Testis (tissue), 3 donors: ENCODE measurements around the gene SLCO1A2. TPM values are rescaled to one million over a fixed set of nuclear protein-coding genes. Genes with fewer than 3 reads are reported as not detected.

Source experiments
- DNase-seq: peaks from one replicate; pipeline ENCODE4 v3.0.0-alpha.2; 2019
- H3K27ac ChIP-seq, 2 donors: fragments of 200-600 bp; sonication (generic); one replicate each; pipeline ENCODE4 v1.5.1; 2019
- H3K27me3 ChIP-seq: fragments of 200-600 bp; sonication (generic); one replicate; pipeline ENCODE4 v1.5.1; 2019
- H3K36me3 ChIP-seq: fragments of 200-600 bp; sonication (generic); one replicate; pipeline ENCODE4 v1.5.1; 2017; ENCODE audit warnings: low read depth; ENCODE audit errors: missing control alignments
- H3K4me1 ChIP-seq: fragments of 200-600 bp; sonication (generic); one replicate; pipeline ENCODE4 v1.5.1; 2019
- H3K4me3 ChIP-seq, 2 donors: fragments of 200-600 bp; sonication (generic); one replicate each; pipeline ENCODE4 v1.5.1; 2017 to 2019
- H3K9me3 ChIP-seq: fragments of 200-600 bp; sonication (generic); one replicate; pipeline ENCODE4 v1.5.1; 2017
- POLR2A ChIP-seq: fragments of 450-650 bp; IDR thresholded peaks from one replicate; pipeline ENCODE4 v1.6.1; 2017; ENCODE audit warnings: antibody characterized with exemption, mild to moderate bottlenecking, moderate library complexity
- WGBS, 2 donors: methylation state at CpG; one replicate each; pipeline ENCODE4 v1.1.5; 2018; 5-methylcytosine and 5-hydroxymethylcytosine counted together
- intact Hi-C: fragments of 100-400 bp; cut with DNase I; formaldehyde crosslinking; loops from one replicate; pipeline ENCODE4 v1.15.1; 2023; ENCODE audit warnings: low total_unique reads
- polyA plus RNA-seq: library from polyadenylated mRNA; stranded (reverse); fragments of 350-450 nt; fragmentation: Illumina TruSeq; extraction: RNeasy Lipid Tissue Mini Kit (QIAGEN cat#74804); gene quantifications from one replicate; pipeline ENCODE4 v1.2.3, GENCODE V29; 2014; ENCODE audit warnings: low read depth, low replicate concordance; ENCODE audit not compliant: insufficient read depth
- total RNA-seq, 2 donors: library from RNA; depleted of rRNA; stranded (reverse); fragments of >200 nt; gene quantifications; one replicate each; pipeline ENCODE4 v1.2.3, GENCODE V29; 2016
- TF ChIP-seq, protein P1 (sequence below), 3 experiments: fragments of 450-650 bp in 2 of 3; fragments of 200-600 bp in 1 of 3; sonication (generic) in 1 of 3; IDR thresholded peaks; one replicate each; pipeline ENCODE4 v1.5.1; 2016 to 2019; ENCODE audit warnings: antibody characterized with exemption in 3 of 3, mild to moderate bottlenecking in 2 of 3, moderate library complexity in 1 of 3

SLCO1A2 gene
- total and polyA plus RNA-seq, 3 donors from 2014 or later: 0.87 to 2.7 (median 2.7) TPM

GRCh38 chr12:21340403-21340802, 5.7 kb upstream of the SLCO1A2 start:
- H3K36me3 ChIP-seq: no peaks in the 10 kb centered on the region
- intact Hi-C loops: no loop called here
- no peak for TF ChIP-seq POLR2A
- TF ChIP-seq, protein P1, sequence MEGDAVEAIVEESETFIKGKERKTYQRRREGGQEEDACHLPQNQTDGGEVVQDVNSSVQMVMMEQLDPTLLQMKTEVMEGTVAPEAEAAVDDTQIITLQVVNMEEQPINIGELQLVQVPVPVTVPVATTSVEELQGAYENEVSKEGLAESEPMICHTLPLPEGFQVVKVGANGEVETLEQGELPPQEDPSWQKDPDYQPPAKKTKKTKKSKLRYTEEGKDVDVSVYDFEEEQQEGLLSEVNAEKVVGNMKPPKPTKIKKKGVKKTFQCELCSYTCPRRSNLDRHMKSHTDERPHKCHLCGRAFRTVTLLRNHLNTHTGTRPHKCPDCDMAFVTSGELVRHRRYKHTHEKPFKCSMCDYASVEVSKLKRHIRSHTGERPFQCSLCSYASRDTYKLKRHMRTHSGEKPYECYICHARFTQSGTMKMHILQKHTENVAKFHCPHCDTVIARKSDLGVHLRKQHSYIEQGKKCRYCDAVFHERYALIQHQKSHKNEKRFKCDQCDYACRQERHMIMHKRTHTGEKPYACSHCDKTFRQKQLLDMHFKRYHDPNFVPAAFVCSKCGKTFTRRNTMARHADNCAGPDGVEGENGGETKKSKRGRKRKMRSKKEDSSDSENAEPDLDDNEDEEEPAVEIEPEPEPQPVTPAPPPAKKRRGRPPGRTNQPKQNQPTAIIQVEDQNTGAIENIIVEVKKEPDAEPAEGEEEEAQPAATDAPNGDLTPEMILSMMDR (IDR thresholded peaks at IDR 0.05): no peak
- WGBS, 2 donors: 84 to 89% methylated on average over 6 of the region's 6 CpGs
- H3K27ac ChIP-seq: no peak overlapping the region
- no peak for DNase-seq
- no peaks in the 10 kb centered on the region for H3K4me1 ChIP-seq
- no peaks in the 10 kb centered on the region for H3K27me3 ChIP-seq
- no peaks in the 10 kb centered on the region for H3K9me3 ChIP-seq
- no peak overlapping the region for H3K4me3 ChIP-seq

- Histone ChIP-seq H3K27ac (no peak overlapping the region), H3K4me3 (no peak overlapping the region), H3K27me3 (no peaks in the 10 kb centered on the region), H3K36me3 (no peaks in the 10 kb centered on the region), H3K4me1 (no peaks in the 10 kb centered on the region), H3K9me3 (no peaks in the 10 kb centered on the region)
- intact Hi-C loops: no loop called here
- no peak for DNase-seq
- 80 to 86% methylated on average over 1 of the region's 1 CpG for WGBS, 2 donors
- TF ChIP-seq POLR2A: no peak
- TF ChIP-seq, protein P1 (IDR thresholded peaks at IDR 0.05): no peak
Observed at GRCh38 chr12:21339921-21340320, 5.2 kb upstream of the SLCO1A2 start.

DNA sequence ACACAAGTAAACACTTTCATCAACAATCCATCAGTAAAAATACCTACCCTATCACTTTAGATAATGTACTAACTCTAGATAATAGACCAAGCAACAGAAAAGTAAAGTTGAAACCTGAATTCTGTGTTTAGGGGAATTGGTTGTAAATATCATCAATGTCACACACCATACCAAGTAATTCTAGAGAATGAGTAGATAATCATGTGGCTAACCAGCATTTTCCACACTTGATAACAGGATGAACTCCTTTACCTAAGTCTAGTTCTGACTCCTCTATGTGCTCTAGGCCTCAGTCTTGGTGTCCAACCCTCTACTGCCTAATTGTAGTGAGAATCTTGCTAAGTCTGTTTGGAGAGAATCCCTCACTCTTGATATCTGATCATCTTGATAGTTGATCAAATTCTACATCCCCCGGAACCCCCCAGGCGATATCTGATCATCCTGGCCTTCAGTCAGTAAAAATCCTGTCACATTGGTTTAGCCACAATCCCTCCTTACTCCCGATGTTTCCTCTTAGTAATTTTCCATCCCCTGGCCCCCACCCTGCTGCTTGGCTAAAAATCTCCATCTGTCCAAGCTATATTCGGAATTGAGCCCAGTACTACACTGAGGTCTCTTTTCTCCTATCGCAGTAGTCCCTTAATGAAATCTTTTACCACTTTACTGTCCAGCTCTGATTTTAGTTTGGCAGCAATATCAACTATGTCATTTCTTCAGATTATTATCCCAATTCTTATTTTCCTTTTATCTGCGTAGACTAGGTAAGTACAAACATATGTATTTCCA, 3.4 kb upstream of the SLCO1A2 start:
- no peaks in the 10 kb centered on the region for H3K9me3 ChIP-seq
- no peak overlapping the region for H3K4me3 ChIP-seq
- H3K4me1 ChIP-seq: no peaks in the 10 kb centered on the region
- intact Hi-C loops: no loop called here
- TF ChIP-seq POLR2A: no peak
- TF ChIP-seq, protein P1 (IDR thresholded peaks at IDR 0.05): no peak
- WGBS, 2 donors: 84 to 96% methylated on average over 6 of the region's 6 CpGs
- H3K27ac ChIP-seq: no peak overlapping the region
- no peaks in the 10 kb centered on the region for H3K36me3 ChIP-seq
- DNase-seq: no peak
- H3K27me3 ChIP-seq: no peaks in the 10 kb centered on the region

- Histone ChIP-seq H3K27me3 (no peaks in the 10 kb centered on the region), H3K4me1 (no peaks in the 10 kb centered on the region), H3K27ac (no peak overlapping the region), H3K4me3 (no peak overlapping the region), H3K36me3 (no peaks in the 10 kb centered on the region), H3K9me3 (no peaks in the 10 kb centered on the region)
- DNase-seq: no peak
- intact Hi-C loops: no loop called here
- no peak for TF ChIP-seq POLR2A
- TF ChIP-seq, protein P1 (IDR thresholded peaks at IDR 0.05): no peak
Observed at GRCh38 chr12:21337453-21337852, 2.7 kb upstream of the SLCO1A2 start.

DNA sequence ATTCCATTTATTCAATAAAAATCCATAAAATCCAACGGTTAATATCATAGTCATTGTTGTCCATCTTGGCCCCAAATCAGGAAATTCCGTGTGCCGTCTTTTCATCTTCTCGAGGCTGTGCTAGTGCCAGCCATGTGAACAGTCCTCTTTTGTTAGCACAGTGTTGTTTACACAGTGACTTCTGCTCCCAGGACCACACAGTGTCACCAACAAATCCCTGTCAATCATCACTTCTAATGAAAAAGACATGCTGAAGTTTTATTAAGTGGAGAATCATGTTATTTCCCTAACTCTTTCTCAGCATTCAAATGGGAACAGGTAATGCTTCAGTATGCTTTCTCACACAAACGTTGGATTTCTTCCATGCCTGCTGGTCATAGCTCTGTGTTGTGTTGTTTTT, 1.9 kb upstream of the SLCO1A2 start:
- WGBS, 2 donors: 78 to 83% methylated on average over 5 of the region's 5 CpGs
- no peaks in the 10 kb centered on the region for H3K4me1 ChIP-seq
- no peaks in the 10 kb centered on the region for H3K36me3 ChIP-seq
- H3K9me3 ChIP-seq: no peaks in the 10 kb centered on the region
- TF ChIP-seq, protein P1 (IDR thresholded peaks at IDR 0.05): no peak
- no peak for TF ChIP-seq POLR2A
- no peak for DNase-seq
- no peaks in the 10 kb centered on the region for H3K27me3 ChIP-seq
- no peak overlapping the region for H3K27ac ChIP-seq
- intact Hi-C loops: no loop called here
- H3K4me3 ChIP-seq: no peak overlapping the region
